Measurements from ENCODE around the gene BCAS3.
"Not testable (repeated sequence)": the region's sequence is repeated elsewhere in the genome, so short reads cannot be mapped to it uniquely, and the experiment has no call there.

BCAS3 gene

GRCh38 chr17:60652454-60653247 lies 25.0 kb upstream of the BCAS3 start:
- DNase-seq (ENCODE audit: low read depth), result peak; percentile 69
- no peak overlapping the region for H3K4me3 ChIP-seq (ENCODE audit: low read depth, low read length)
- TF ChIP-seq CTCF (IDR thresholded peaks at IDR 0.05; ENCODE audit: insufficient read depth, low read depth, low read length, missing control alignments), result no peak

GRCh38 chr17:60653569-60653968 lies 24.1 kb upstream of the BCAS3 start:
- TF ChIP-seq CTCF (IDR thresholded peaks at IDR 0.05; ENCODE audit: insufficient read depth, low read depth, low read length, missing control alignments), result no peak
- no peak for DNase-seq (ENCODE audit: low read depth)
- H3K4me3 ChIP-seq (ENCODE audit: low read depth, low read length), result no peak overlapping the region

GRCh38 chr17:60656499-60656898 lies 21.2 kb upstream of the BCAS3 start:
- DNase-seq (ENCODE audit: low read depth), result no peak
- no peak overlapping the region for H3K4me3 ChIP-seq (ENCODE audit: low read depth, low read length)
- no peak for TF ChIP-seq CTCF (IDR thresholded peaks at IDR 0.05; ENCODE audit: insufficient read depth, low read depth, low read length, missing control alignments)

GRCh38 chr17:60659156-60659555 lies 18.5 kb upstream of the BCAS3 start:
- no peak for TF ChIP-seq CTCF (IDR thresholded peaks at IDR 0.05; ENCODE audit: insufficient read depth, low read depth, low read length, missing control alignments)
- DNase-seq (ENCODE audit: low read depth), result no peak
- H3K4me3 ChIP-seq (ENCODE audit: low read depth, low read length), result no peak overlapping the region

GRCh38 chr17:60661489-60661888 lies 16.2 kb upstream of the BCAS3 start:
- TF ChIP-seq CTCF (IDR thresholded peaks at IDR 0.05; ENCODE audit: insufficient read depth, low read depth, low read length, missing control alignments), result no peak
- DNase-seq (ENCODE audit: low read depth), result no peak
- no peak overlapping the region for H3K4me3 ChIP-seq (ENCODE audit: low read depth, low read length)

GRCh38 chr17:60664022-60664421 lies 13.6 kb upstream of the BCAS3 start:
- TF ChIP-seq CTCF (IDR thresholded peaks at IDR 0.05; ENCODE audit: insufficient read depth, low read depth, low read length, missing control alignments), result no peak
- no peak overlapping the region for H3K4me3 ChIP-seq (ENCODE audit: low read depth, low read length)
- DNase-seq (ENCODE audit: low read depth), result no peak

GRCh38 chr17:60665602-60666001 lies 12.0 kb upstream of the BCAS3 start:
- no peak overlapping the region for H3K4me3 ChIP-seq (ENCODE audit: low read depth, low read length)
- TF ChIP-seq CTCF (IDR thresholded peaks at IDR 0.05; ENCODE audit: insufficient read depth, low read depth, low read length, missing control alignments), result no peak
- DNase-seq (ENCODE audit: low read depth), result no peak

- not testable (repeated sequence) for H3K4me3 ChIP-seq (ENCODE audit: low read depth, low read length); DNase-seq (ENCODE audit: low read depth)
Observed at GRCh38 chr17:60668741-60669140, 8.9 kb upstream of the BCAS3 start.

Measured in GM12865 (cell line).